Measurements from ENCODE around the gene WWOX. TPM values are rescaled to one million over a fixed set of nuclear protein-coding genes. Genes with fewer than 3 reads are reported as not detected.

The WWOX gene
- total RNA-seq, 4 donors from 2014 or later: 135 to 209 (median 159) TPM

- no peak overlapping the region for H3K27ac ChIP-seq
- peaks cover 0 to 7% of the 10 kb centered on the region in 2 donors for H3K4me1 ChIP-seq
- 75 to 77% methylated on average over 8 of the region's 8 CpGs for WGBS, 2 donors
- H3K27me3 ChIP-seq: no peaks in the 10 kb centered on the region
- no peaks in the 10 kb centered on the region for H3K36me3 ChIP-seq
- no peak for DNase-seq
- TF ChIP-seq POLR2A (IDR thresholded peaks at IDR 0.05) (no peak), CTCF (IDR thresholded peaks at IDR 0.05) (no peak)
- no peak overlapping the region for H3K4me3 ChIP-seq (replicated peaks in 1 of 3)
- no peaks in the 10 kb centered on the region for H3K9me3 ChIP-seq
- intact Hi-C loops (cut with DNase I): no loop called here
Measured at GRCh38 chr16:79100447-79100846, 1001.0 kb downstream of the WWOX start.

- peaks cover 0 to 7% of the 10 kb centered on the region in 2 donors for H3K4me1 ChIP-seq
- H3K27ac ChIP-seq: no peak overlapping the region
- no peaks in the 10 kb centered on the region for H3K36me3 ChIP-seq
- TF ChIP-seq POLR2A (IDR thresholded peaks at IDR 0.05): no peak
- no peak for TF ChIP-seq CTCF (IDR thresholded peaks at IDR 0.05)
- H3K4me3 ChIP-seq (replicated peaks in 1 of 3): no peak overlapping the region
- no peaks in the 10 kb centered on the region for H3K9me3 ChIP-seq
- no peak for DNase-seq
- H3K27me3 ChIP-seq: no peaks in the 10 kb centered on the region
- intact Hi-C loops (cut with DNase I): no loop called here
- WGBS, 2 donors: 57 to 60% methylated on average over 5 of the region's 5 CpGs
Measured at GRCh38 chr16:79101491-79101890, 1002.0 kb downstream of the WWOX start.

- no peak for DNase-seq
- intact Hi-C loops (cut with DNase I): no loop called here
- TF ChIP-seq CTCF (IDR thresholded peaks at IDR 0.05) (no peak), POLR2A (IDR thresholded peaks at IDR 0.05) (no peak)
- 64 to 75% methylated on average over 10 of the region's 10 CpGs for WGBS, 2 donors
- Histone ChIP-seq H3K4me1 (peaks cover 0 to 7% of the 10 kb centered on the region in 2 donors), H3K9me3 (no peaks in the 10 kb centered on the region), H3K27me3 (no peaks in the 10 kb centered on the region), H3K4me3 (replicated peaks in 1 of 3) (no peak overlapping the region), H3K27ac (no peak overlapping the region), H3K36me3 (no peaks in the 10 kb centered on the region)
Measured at GRCh38 chr16:79104567-79104966, 1005.1 kb downstream of the WWOX start.

- intact Hi-C loops (cut with DNase I): no loop called here
- no peaks in the 10 kb centered on the region for H3K4me1 ChIP-seq
- H3K27me3 ChIP-seq: no peaks in the 10 kb centered on the region
- no peak overlapping the region for H3K27ac ChIP-seq
- WGBS, 2 donors: 96 to 97% methylated on average over 7 of the region's 7 CpGs
- H3K9me3 ChIP-seq: no peaks in the 10 kb centered on the region
- no peak overlapping the region for H3K4me3 ChIP-seq (replicated peaks in 1 of 3)
- no peaks in the 10 kb centered on the region for H3K36me3 ChIP-seq
- DNase-seq: no peak
- TF ChIP-seq POLR2A (IDR thresholded peaks at IDR 0.05): no peak
- TF ChIP-seq CTCF (IDR thresholded peaks at IDR 0.05): no peak
Measured at GRCh38 chr16:79107301-79107700, 1007.8 kb downstream of the WWOX start.

GRCh38 chr16:79109771-79110170 is 1010.3 kb downstream of the WWOX start:
- Histone ChIP-seq H3K27me3 (no peaks in the 10 kb centered on the region), H3K36me3 (no peaks in the 10 kb centered on the region), H3K4me1 (no peaks in the 10 kb centered on the region), H3K4me3 (replicated peaks in 1 of 3) (no peak overlapping the region), H3K9me3 (no peaks in the 10 kb centered on the region), H3K27ac (no peak overlapping the region)
- no peak for DNase-seq
- 87 to 98% methylated on average over 5 of the region's 5 CpGs for WGBS, 2 donors
- no peak for TF ChIP-seq CTCF (IDR thresholded peaks at IDR 0.05)
- TF ChIP-seq POLR2A (IDR thresholded peaks at IDR 0.05): no peak
- intact Hi-C loops (cut with DNase I): no loop called here

Data from thyroid gland (tissue), 4 donors.